GM12873 (cell line): ENCODE data around the gene ERLIN1.

Source experiments
- TF ChIP-seq, protein P1 (sequence below): IDR thresholded peaks from 2 replicates; pipeline ENCODE4 v1.5.1; 2012; ENCODE audit warnings: low read depth, mild to moderate bottlenecking, moderate library complexity, low read length, control low read depth; ENCODE audit not compliant: insufficient read depth; ENCODE audit errors: missing control alignments

Gene ERLIN1

DNA sequence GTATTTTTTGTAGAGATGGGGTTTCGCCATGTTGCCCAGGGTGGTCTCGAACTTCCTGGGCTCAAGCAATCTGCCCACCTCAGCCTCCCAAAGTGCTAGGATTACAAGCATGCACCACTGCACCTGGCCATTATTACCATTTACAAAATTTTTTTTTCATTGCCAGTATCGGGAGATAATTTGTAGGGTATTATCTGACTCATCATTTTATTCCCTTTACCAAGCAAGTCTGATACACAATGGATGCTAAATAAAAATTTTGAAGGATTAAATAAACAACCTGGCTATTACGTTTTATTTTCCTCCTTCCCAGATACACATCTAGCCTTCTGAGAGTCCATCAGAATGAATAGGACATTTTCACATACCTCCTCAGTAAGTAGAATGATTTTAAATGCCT lies 66.1 kb downstream of the ERLIN1 start:
- TF ChIP-seq, protein P1, sequence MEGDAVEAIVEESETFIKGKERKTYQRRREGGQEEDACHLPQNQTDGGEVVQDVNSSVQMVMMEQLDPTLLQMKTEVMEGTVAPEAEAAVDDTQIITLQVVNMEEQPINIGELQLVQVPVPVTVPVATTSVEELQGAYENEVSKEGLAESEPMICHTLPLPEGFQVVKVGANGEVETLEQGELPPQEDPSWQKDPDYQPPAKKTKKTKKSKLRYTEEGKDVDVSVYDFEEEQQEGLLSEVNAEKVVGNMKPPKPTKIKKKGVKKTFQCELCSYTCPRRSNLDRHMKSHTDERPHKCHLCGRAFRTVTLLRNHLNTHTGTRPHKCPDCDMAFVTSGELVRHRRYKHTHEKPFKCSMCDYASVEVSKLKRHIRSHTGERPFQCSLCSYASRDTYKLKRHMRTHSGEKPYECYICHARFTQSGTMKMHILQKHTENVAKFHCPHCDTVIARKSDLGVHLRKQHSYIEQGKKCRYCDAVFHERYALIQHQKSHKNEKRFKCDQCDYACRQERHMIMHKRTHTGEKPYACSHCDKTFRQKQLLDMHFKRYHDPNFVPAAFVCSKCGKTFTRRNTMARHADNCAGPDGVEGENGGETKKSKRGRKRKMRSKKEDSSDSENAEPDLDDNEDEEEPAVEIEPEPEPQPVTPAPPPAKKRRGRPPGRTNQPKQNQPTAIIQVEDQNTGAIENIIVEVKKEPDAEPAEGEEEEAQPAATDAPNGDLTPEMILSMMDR: no peak

DNA sequence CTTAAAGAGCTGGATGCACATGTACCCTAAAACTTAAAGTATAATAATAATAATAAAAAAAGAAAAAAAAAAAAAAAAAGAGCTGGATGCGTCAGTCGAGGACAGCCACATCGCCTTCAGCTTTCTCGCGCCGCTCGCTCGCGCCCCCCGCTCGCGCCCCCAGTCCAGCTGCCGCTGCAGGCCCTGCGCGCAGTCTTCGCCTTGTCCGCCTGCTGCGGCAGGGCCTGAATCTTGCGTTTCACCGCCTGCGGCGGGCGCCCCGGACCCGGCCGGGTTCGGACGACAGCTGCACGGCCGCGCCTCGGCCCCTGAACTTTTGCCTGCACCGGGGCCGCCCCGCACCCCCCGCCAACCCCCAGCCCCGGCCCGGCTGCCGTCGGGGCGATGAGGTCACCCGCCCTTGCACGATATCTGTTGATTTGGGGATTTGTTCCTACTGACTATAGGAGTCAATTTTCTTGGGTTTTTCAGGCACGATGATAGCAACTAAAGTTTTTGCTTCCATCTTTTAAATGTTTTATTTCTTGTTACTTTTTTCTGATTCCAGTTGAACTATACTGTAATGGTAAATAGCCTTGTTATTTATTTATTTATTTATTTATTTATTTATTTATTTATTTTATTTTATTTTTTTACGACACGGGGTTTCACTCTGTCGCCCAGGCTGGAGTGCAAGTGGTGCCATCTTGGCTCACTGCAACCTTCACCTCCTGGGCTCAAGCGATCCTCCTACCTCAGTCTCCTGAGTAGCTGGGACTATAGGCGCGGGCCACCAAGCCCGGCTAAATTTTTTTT lies 70.7 kb downstream of the ERLIN1 start:
- TF ChIP-seq, protein P1: no peak

GRCh38 chr10:100114460-100114859 lies 71.4 kb downstream of the ERLIN1 start:
- TF ChIP-seq, protein P1: no peak

GRCh38 chr10:100109670-100110069 lies 76.2 kb downstream of the ERLIN1 start:
- TF ChIP-seq, protein P1: no peak

DNA sequence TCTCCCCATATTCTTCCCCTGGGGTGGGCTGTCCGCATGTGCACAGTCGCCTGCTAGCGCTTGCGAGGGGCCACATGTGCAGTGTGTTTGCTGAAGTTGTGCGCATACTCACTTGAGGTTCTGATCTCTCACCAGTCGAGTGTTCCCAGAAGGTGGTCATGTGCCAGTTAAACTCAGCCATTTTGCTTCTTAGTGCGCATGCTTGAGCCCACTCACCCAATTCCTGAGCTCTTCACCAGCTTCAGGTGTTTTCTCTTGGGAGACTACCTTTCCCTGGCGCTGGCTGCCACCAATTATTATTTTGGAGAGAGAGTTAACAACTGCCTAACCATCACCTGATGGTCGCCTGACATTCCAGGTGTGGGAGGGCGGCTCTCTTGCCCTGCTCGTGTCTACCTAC lies 79.0 kb downstream of the ERLIN1 start:
- TF ChIP-seq, protein P1: no peak

- TF ChIP-seq, protein P1: no peak
Measured at GRCh38 chr10:100104300-100104699, 81.5 kb downstream of the ERLIN1 start.

- TF ChIP-seq, protein P1: no peak
Measured at GRCh38 chr10:100103581-100103980, 82.2 kb downstream of the ERLIN1 start.
